T47D (cell line): ENCODE data around the gene JTB.

Experiments
- DNase-seq, 2 experiments: peaks; one replicate each; pipeline versions ENCODE4 v3.0.0 to v3.0.0-alpha.2; 2011 to 2012; ENCODE audit warnings: low read depth in 1 of 2, low spot score in 1 of 2
- JUND ChIP-seq: IDR thresholded peaks from 2 replicates; pipeline ENCODE4 v1.6.1; 2012; ENCODE audit warnings: low read depth
- in situ Hi-C: cut with HindIII; loops from 2 replicates; pipeline ENCODE4 v1.10.0; 2016; ENCODE audit warnings: low sequenced_read_pairs, low pct_unique_long_range_greater_than_20kb

Gene JTB

DNA sequence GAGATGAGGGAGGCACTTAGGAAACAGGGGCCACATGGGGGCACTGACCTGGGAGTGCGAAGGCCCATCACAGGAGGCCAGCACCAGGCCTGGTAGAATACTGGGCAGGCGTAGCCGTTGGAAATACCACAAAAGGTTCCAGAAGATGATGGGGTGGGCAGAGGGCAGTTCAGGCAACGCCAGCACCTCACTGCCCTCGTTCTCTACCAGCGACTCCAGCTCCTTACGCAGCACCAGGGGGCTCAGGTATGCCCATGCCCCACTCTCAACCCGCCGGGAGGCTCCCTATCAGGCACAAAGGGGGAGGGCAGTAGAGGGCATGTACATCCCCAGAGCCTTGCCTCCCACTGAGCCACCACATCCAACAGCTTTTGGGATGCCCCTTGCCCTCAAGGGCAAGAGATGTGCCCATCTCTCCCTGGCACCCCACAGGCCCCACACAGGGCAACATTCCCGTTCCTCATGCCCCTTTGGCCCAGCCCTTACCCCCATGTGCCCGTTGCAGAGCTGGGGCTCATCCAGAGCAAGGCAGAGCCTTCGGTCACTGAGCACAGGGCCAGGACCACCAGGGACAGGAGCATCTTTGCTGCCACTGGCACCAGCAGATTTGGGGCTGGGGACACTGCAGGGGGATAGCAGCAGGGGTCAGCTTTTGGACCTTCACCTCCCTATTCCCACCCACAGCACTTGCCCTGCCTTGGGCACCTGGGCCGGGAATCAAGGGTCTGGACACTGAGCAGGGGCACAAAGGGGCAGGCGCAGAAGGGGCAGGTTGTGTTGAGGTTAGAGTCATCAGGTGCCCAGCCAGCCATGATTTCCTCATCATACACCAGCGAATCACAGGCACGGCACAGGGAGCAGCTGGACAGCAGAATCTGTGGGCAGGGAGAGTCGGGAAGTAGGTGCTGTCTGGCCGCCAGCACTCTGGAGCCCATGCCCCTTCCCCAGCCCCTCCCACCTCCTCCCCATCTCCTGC, 45.0 kb downstream of the JTB start:
- in situ Hi-C loops: no loop called here
- no peak for TF ChIP-seq JUND
- no peak for DNase-seq

- in situ Hi-C loops: no loop called here
- no peak for DNase-seq
- no peak for TF ChIP-seq JUND
Observed at GRCh38 chr1:153929981-153930948, 47.2 kb downstream of the JTB start.

- no peak for TF ChIP-seq JUND
- in situ Hi-C loops: no loop called here
- no peak for DNase-seq
Observed at GRCh38 chr1:153929426-153929825, 48.0 kb downstream of the JTB start.

- in situ Hi-C loops: no loop called here
- DNase-seq: no peak
- TF ChIP-seq JUND: no peak
Observed at GRCh38 chr1:153928791-153929341, 48.6 kb downstream of the JTB start.

- in situ Hi-C loops: no loop called here
- DNase-seq: no peak
- TF ChIP-seq JUND: no peak
Observed at GRCh38 chr1:153928245-153928644, 49.2 kb downstream of the JTB start.

GRCh38 chr1:153926405-153926804, 51.1 kb downstream of the JTB start:
- no peak for DNase-seq
- TF ChIP-seq JUND: no peak
- in situ Hi-C loops: no loop called here
